ENCODE results near the gene TMEM151B. TPM values are rescaled to one million over a fixed set of nuclear protein-coding genes. Genes with fewer than 3 reads are reported as not detected.

Gene TMEM151B
- total and polyA plus RNA-seq, 4 experiments from 2014 or later = not detected

GRCh38 chr6:44255105-44255808, 15.0 kb upstream of the TMEM151B start:
- H3K9me3 Mint-ChIP-seq = peaks cover 0 to 5% (median 0%) of the 10 kb centered on the region in 8 donors
- Histone ChIP-seq H3K27me3 (ENCODE audit: insufficient read depth, low read length) (no peaks in the 10 kb centered on the region), H3K36me3 (ENCODE audit: insufficient read depth, low read length) (peaks cover 67% of the 10 kb centered on the region), H3K9me3 (ENCODE audit: control insufficient read depth in 1 of 2, low read length in 2 of 2) (no peaks in the 10 kb centered on the region), H3K27ac (ENCODE audit: low read depth, low read length) (no peak overlapping the region), H3K4me3 (ENCODE audit: low read length in 2 of 2) (no peak overlapping the region), H3K4me1 (ENCODE audit: insufficient read depth, low read length) (peaks cover 27% of the 10 kb centered on the region)
- peak overlapping the region in 7 of 8 donors; percentile 41 to 94 (median 85) for H3K4me3 Mint-ChIP-seq
- peaks cover 34 to 70% (median 45%) of the 10 kb centered on the region in 4 donors for H3K4me1 Mint-ChIP-seq
- intact Hi-C loops (cut with micrococcal nuclease) = no loop called here
- no peak for DNase-seq
- H3K27ac Mint-ChIP-seq = peak overlapping the region; percentile 30 to 97 (median 90)
- POLR2A ChIA-PET (ENCODE audit: partially characterized antibody) = interaction anchor here (2.4 to 5.9 kb wide), 5 partner anchors 9 to 31 kb away, joined by 7 to 217 read pairs (median 23); partner anchors contain the start of genes HSP90AB1, NFKBIE and SLC29A1
- CTCF ChIA-PET (ENCODE audit: partially characterized antibody) = interaction anchor here (1.4 to 8.8 kb wide), 9 partner anchors 9 to 82 kb away, joined by 3 to 82 read pairs (median 8); partner anchors contain the start of genes HSP90AB1, NFKBIE and TMEM151B
- H3K27me3 Mint-ChIP-seq = no peaks in the 10 kb centered on the region
- H3K36me3 Mint-ChIP-seq = peaks cover 33 to 70% of the 10 kb centered on the region in 2 donors

- peaks cover 0 to 5% (median 0%) of the 10 kb centered on the region in 8 donors for H3K9me3 Mint-ChIP-seq
- POLR2A ChIA-PET (ENCODE audit: partially characterized antibody) = interaction anchor here (0.9 to 5.9 kb wide), 12 partner anchors 9 to 1331 kb away, joined by 3 to 217 read pairs (median 6); partner anchors contain the start of genes AARS2, CDC5L, HSP90AB1 and NFKBIE
- intact Hi-C loops (cut with micrococcal nuclease) = loop anchor here (2.0 kb wide), 1 partner anchor 33 kb away; the partner anchor contains the start of gene SLC29A1
- H3K4me3 Mint-ChIP-seq = peak overlapping the region; percentile 77 to 94 (median 88)
- Histone ChIP-seq H3K4me3 (ENCODE audit: low read length in 2 of 2) (peak overlapping the region; percentile 63 to 73), H3K36me3 (ENCODE audit: insufficient read depth, low read length) (peaks cover 61% of the 10 kb centered on the region), H3K27me3 (ENCODE audit: insufficient read depth, low read length) (no peaks in the 10 kb centered on the region), H3K9me3 (ENCODE audit: control insufficient read depth in 1 of 2, low read length in 2 of 2) (no peaks in the 10 kb centered on the region), H3K4me1 (ENCODE audit: insufficient read depth, low read length) (peaks cover 31% of the 10 kb centered on the region), H3K27ac (ENCODE audit: low read depth, low read length) (peak overlapping the region; percentile 82)
- no peaks in the 10 kb centered on the region for H3K27me3 Mint-ChIP-seq
- H3K4me1 Mint-ChIP-seq = peaks cover 36 to 67% (median 49%) of the 10 kb centered on the region in 4 donors
- CTCF ChIA-PET (ENCODE audit: partially characterized antibody) = interaction anchor here (0.6 to 8.8 kb wide), 13 partner anchors 10 to 160 kb away, joined by 3 to 82 read pairs (median 8); partner anchors contain the start of genes HSP90AB1, NFKBIE and TMEM151B
- H3K27ac Mint-ChIP-seq = peak overlapping the region; percentile 80 to 97 (median 91)
- DNase-seq = no peak
- peaks cover 31 to 68% of the 10 kb centered on the region in 2 donors for H3K36me3 Mint-ChIP-seq
These were observed 14.1 kb upstream of the TMEM151B start for GRCh38 chr6:44255871-44256774.

- no peak for DNase-seq
- H3K36me3 ChIP-seq (ENCODE audit: insufficient read depth, low read length) = peaks cover 60% of the 10 kb centered on the region
- peaks cover 36 to 64% (median 49%) of the 10 kb centered on the region in 4 donors for H3K4me1 Mint-ChIP-seq
These were observed 13.6 kb upstream of the TMEM151B start for GRCh38 chr6:44256775-44257024.

DNA sequence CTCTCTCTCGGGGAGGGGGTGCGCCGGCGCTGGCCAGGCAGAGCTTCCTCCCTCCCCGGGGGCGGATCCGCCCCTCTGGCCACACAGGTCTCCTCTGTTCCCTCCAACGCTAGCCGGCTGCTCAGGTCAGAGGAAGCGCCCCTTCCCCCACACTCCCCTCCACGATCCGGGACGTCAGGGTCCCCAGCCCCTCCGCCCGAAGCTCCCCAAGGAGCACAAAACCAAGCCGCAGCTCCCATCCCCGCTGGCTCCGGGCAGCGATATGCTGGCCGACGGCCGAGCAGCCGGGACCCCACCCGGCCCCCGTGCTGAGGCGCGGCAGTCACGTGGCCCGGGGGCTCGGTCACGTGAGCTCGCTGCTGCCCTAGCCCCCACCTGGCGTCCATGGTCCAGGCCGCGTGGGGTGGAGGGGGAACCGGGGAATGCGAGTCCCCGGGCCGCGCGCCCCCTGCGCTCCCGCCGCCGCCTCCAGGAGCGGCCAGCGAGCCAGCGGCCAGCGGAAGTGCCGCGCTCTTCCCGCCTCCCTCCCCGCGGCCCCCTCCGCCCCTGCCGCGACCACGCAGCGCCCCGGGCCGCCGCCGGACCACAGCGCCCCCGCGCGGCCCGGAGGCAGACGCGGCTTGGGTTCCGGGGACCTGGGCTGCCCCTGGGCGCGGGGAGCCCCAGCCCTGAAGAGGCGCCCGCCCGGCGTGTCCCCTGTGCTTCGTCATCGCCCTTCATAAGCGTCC, 13.1 kb upstream of the TMEM151B start, which contains the start of gene SLC35B2:
TSS of gene SLC35B2 (minus strand) at position 504 of the 728 bp plus-strand sequence. CDS start at position 386, 118 bp downstream.
- H3K4me1 Mint-ChIP-seq = peaks cover 33 to 62% (median 49%) of the 10 kb centered on the region in 4 donors
- intact Hi-C loops (cut with micrococcal nuclease) = loop anchor here (1.0 to 2.0 kb wide), 4 partner anchors 8 to 85 kb away; partner anchors contain the start of genes HSP90AB1, NFKBIE and SLC29A1

More at GRCh38 chr6:44256775-44257024, 13.6 kb upstream of the TMEM151B start:
- H3K9me3 ChIP-seq (ENCODE audit: control insufficient read depth in 1 of 2, low read length in 2 of 2) = no peaks in the 10 kb centered on the region
- peak overlapping the region; percentile 63 to 73 for H3K4me3 ChIP-seq (ENCODE audit: low read length in 2 of 2)
- no peaks in the 10 kb centered on the region for H3K27me3 ChIP-seq (ENCODE audit: insufficient read depth, low read length)
- peaks cover 35% of the 10 kb centered on the region for H3K4me1 ChIP-seq (ENCODE audit: insufficient read depth, low read length)
- ChIA-PET CTCF (ENCODE audit: partially characterized antibody) (interaction anchor here (0.6 to 8.8 kb wide), 14 partner anchors 10 to 168 kb away, joined by 3 to 82 read pairs (median 8); partner anchors contain the start of genes HSP90AB1, NFKBIE and TMEM151B), POLR2A (ENCODE audit: partially characterized antibody) (interaction anchor here (0.9 to 5.9 kb wide), 12 partner anchors 10 to 1330 kb away, joined by 3 to 217 read pairs (median 6); partner anchors contain the start of genes AARS2, CDC5L, HSP90AB1 and NFKBIE)
- H3K9me3 Mint-ChIP-seq = peaks cover 0 to 5% (median 0%) of the 10 kb centered on the region in 8 donors
- H3K4me3 Mint-ChIP-seq = peak overlapping the region; percentile 77 to 94 (median 88)
- H3K27ac ChIP-seq (ENCODE audit: low read depth, low read length) = peak overlapping the region; percentile 82
- intact Hi-C loops (cut with micrococcal nuclease) = loop anchor here (1.0 to 2.0 kb wide), 4 partner anchors 9 to 84 kb away; partner anchors contain the start of genes HSP90AB1, NFKBIE and SLC29A1
- peaks cover 26 to 64% of the 10 kb centered on the region in 2 donors for H3K36me3 Mint-ChIP-seq
- no peaks in the 10 kb centered on the region for H3K27me3 Mint-ChIP-seq
- peak overlapping the region; percentile 80 to 97 (median 91) for H3K27ac Mint-ChIP-seq

DNA sequence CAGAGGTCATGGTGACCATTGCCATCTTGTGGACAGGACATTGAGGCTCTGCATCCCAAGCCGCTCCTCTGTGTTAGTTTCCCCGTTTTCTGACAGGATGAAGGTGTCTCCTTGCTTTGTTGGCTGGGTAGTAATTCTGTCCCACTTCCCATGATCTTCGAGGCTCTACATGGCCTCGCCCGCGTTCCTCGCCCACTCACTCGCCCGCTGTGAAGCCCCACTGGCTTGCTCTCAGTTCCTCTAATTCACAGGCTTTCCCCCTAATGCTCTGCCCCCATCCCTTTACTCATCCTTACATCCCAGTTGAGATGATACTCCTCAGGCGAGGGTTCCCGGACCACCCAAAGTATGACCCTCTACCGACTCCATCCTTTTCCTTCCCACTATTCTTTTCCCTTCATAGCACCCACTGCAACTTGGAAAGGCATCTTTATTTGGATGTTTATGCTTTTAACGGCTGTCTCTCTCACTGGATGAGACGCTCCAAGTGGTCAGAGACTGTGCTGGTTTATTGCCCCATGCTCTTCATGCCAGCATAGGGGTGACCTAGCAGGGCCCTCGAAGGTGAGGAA, 12.4 kb upstream of the TMEM151B start:
- H3K4me1 ChIP-seq (ENCODE audit: insufficient read depth, low read length) = peaks cover 47% of the 10 kb centered on the region

More for the DNA sequence above, 13.1 kb upstream of the TMEM151B start, which contains the start of gene SLC35B2:
- peak; percentile 57 to 81 (median 70) for DNase-seq
- Histone ChIP-seq H3K27me3 (ENCODE audit: insufficient read depth, low read length) (no peaks in the 10 kb centered on the region), H3K4me1 (ENCODE audit: insufficient read depth, low read length) (peaks cover 40% of the 10 kb centered on the region), H3K36me3 (ENCODE audit: insufficient read depth, low read length) (peaks cover 55% of the 10 kb centered on the region), H3K4me3 (ENCODE audit: low read length in 2 of 2) (peak within 1 kb of the TSS; percentile 63 to 73), H3K27ac (ENCODE audit: low read depth, low read length) (peak within 1 kb of the TSS; percentile 82), H3K9me3 (ENCODE audit: control insufficient read depth in 1 of 2, low read length in 2 of 2) (no peaks in the 10 kb centered on the region)
- Mint-ChIP-seq H3K27me3 (no peaks in the 10 kb centered on the region), H3K9me3 (peaks cover 0 to 5% (median 0%) of the 10 kb centered on the region in 8 donors), H3K36me3 (peaks cover 22 to 59% of the 10 kb centered on the region in 2 donors), H3K27ac (peak within 1 kb of the TSS; percentile 80 to 97 (median 96)), H3K4me3 (peak within 1 kb of the TSS; percentile 86 to 94 (median 89))
- CTCF ChIA-PET (ENCODE audit: partially characterized antibody) = interaction anchor here (0.6 to 8.8 kb wide), 14 partner anchors 10 to 168 kb away, joined by 3 to 82 read pairs (median 8); partner anchors contain the start of genes HSP90AB1, NFKBIE and TMEM151B
- POLR2A ChIA-PET (ENCODE audit: partially characterized antibody) = interaction anchor here (0.9 to 5.9 kb wide), 12 partner anchors 9 to 1330 kb away, joined by 3 to 217 read pairs (median 6); partner anchors contain the start of genes AARS2, CDC5L, HSP90AB1 and NFKBIE

More for the DNA sequence above, 12.4 kb upstream of the TMEM151B start:
- Mint-ChIP-seq H3K27me3 (no peaks in the 10 kb centered on the region), H3K9me3 (peaks cover 0 to 5% (median 0%) of the 10 kb centered on the region in 8 donors), H3K4me3 (peak overlapping the region; percentile 86 to 93 (median 87)), H3K36me3 (peaks cover 17 to 60% of the 10 kb centered on the region in 2 donors), H3K27ac (peak overlapping the region; percentile 80 to 97 (median 96)), H3K4me1 (peaks cover 39 to 66% (median 54%) of the 10 kb centered on the region in 4 donors)
- peak overlapping the region; percentile 82 for H3K27ac ChIP-seq (ENCODE audit: low read depth, low read length)
- POLR2A ChIA-PET (ENCODE audit: partially characterized antibody) = interaction anchor here (1.1 to 5.9 kb wide), 7 partner anchors 9 to 130 kb away, joined by 3 to 217 read pairs (median 9); partner anchors contain the start of genes AARS2, CDC5L, HSP90AB1 and NFKBIE
- no peak for DNase-seq
- intact Hi-C loops (cut with micrococcal nuclease) = loop anchor here (1.0 to 2.0 kb wide), 4 partner anchors 7 to 86 kb away; partner anchors contain the start of genes HSP90AB1, NFKBIE and SLC29A1
- peak overlapping the region in 1 of 2 donors; percentile 63 for H3K4me3 ChIP-seq (ENCODE audit: low read length in 2 of 2)
- CTCF ChIA-PET (ENCODE audit: partially characterized antibody) = interaction anchor here (0.6 to 8.8 kb wide), 6 partner anchors 10 to 50 kb away, joined by 3 to 82 read pairs (median 6); partner anchors contain the start of genes HSP90AB1, NFKBIE and TMEM151B
- H3K9me3 ChIP-seq (ENCODE audit: control insufficient read depth in 1 of 2, low read length in 2 of 2) = no peaks in the 10 kb centered on the region
- H3K36me3 ChIP-seq (ENCODE audit: insufficient read depth, low read length) = peaks cover 51% of the 10 kb centered on the region
- H3K27me3 ChIP-seq (ENCODE audit: insufficient read depth, low read length) = no peaks in the 10 kb centered on the region

All from CD4-positive, alpha-beta memory T cell (primary cell).